Esophagus muscularis mucosa (tissue), 4 donors: ENCODE results near the gene SKIC8. TPM values are rescaled to one million over a fixed set of nuclear protein-coding genes. Genes with fewer than 3 reads are reported as not detected.

ENCODE experiments used
- DNase-seq: peaks from one replicate; pipeline ENCODE4 v3.0.0-alpha.2; 2017; ENCODE audit errors: extremely low spot score
- H3K27ac ChIP-seq, 4 donors: fragments of 200-600 bp; sonication (generic); replicated peaks in 1 of 4; 1 replicate in 3 of 4; 2 replicates in 1 of 4; pipeline ENCODE4 v1.5.1; 2016 to 2019; ENCODE audit warnings: mild to moderate bottlenecking in 1 of 4
- H3K27me3 ChIP-seq, 4 donors: fragments of 200-600 bp; sonication (generic); one replicate each; pipeline versions ENCODE4 v1.5.1 to v1.6.0; 2016 to 2019
- H3K36me3 ChIP-seq, 4 donors: fragments of 200-600 bp; sonication (generic); one replicate each; pipeline ENCODE4 v1.5.1; 2016 to 2019
- H3K4me1 ChIP-seq, 4 donors: fragments of 200-600 bp; sonication (generic); one replicate each; pipeline ENCODE4 v1.5.1; 2016 to 2019
- H3K4me3 ChIP-seq, 4 donors: fragments of 200-600 bp; sonication (generic); 1 replicate in 2 of 4; 2 replicates in 2 of 4; pipeline ENCODE4 v1.5.1; 2016 to 2019; ENCODE audit warnings: mild to moderate bottlenecking in 4 of 4, moderate library complexity in 1 of 4
- H3K9me3 ChIP-seq, 4 donors: fragments of 200-600 bp; sonication (generic); 1 replicate in 3 of 4; 2 replicates in 1 of 4; pipeline ENCODE4 v1.5.1; 2016 to 2019
- EP300 ChIP-seq: sonication (generic); formaldehyde crosslinking; IDR thresholded peaks from one replicate; pipeline ENCODE4 v1.6.1; 2017; ENCODE audit warnings: antibody characterized with exemption
- POLR2A ChIP-seq: fragments of 450-650 bp; IDR thresholded peaks from one replicate; pipeline ENCODE4 v1.6.1; 2017; ENCODE audit warnings: antibody characterized with exemption, moderate library complexity, mild to moderate bottlenecking, low read depth
- POLR2AphosphoS5 ChIP-seq, 2 donors: sonication (generic); formaldehyde crosslinking; IDR thresholded peaks; one replicate each; pipeline ENCODE4 v1.6.1; 2017; ENCODE audit warnings: antibody characterized with exemption in 2 of 2
- WGBS: methylation state at CpG from one replicate; pipeline ENCODE4 v1.1.5; 2018; 5-methylcytosine and 5-hydroxymethylcytosine counted together
- intact Hi-C: fragments of 100-400 bp; cut with DNase I; formaldehyde crosslinking; loops from one replicate; pipeline ENCODE4 v1.15.1; 2023
- total RNA-seq, 4 donors: library from RNA; depleted of rRNA; stranded (reverse); fragments of >200 nt; gene quantifications; one replicate each; pipeline versions ENCODE4 v1.1.0 to v1.2.1, GENCODE V29; 2016
- TF ChIP-seq, protein P1 (sequence below), 3 experiments: fragments of 200-600 bp in 2 of 3; fragments of 450-650 bp in 1 of 3; sonication (generic) in 2 of 3; IDR thresholded peaks; one replicate each; pipeline ENCODE4 v1.5.1; 2017 to 2019; ENCODE audit warnings: antibody characterized with exemption in 3 of 3, mild to moderate bottlenecking in 2 of 3, moderate library complexity in 1 of 3

SKIC8 gene
- total RNA-seq, 4 donors from 2014 or later = 34.7 to 52.7 (median 42.7) TPM

DNA sequence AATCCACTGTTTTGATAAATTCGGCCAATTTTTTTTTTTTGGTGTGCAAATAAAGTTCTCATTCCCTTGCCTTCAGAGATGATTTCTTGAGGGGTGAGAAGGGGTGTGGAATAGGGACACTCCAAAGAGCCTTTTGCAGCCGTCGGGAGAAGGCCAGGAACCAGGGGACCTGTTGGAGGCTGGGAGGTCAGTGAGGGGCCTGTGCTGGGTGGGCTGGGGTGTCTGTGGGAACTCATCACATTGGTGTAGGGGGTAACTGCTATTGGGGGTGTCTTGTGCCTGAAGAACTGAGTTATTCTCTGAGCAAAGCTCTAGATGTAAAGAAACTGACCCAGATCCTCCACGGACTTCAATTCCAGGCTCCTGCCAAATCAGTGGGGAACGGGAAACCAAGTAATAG, 13.5 kb upstream of the SKIC8 start:
- Histone ChIP-seq H3K9me3 (no peaks in the 10 kb centered on the region), H3K4me1 (no peaks in the 10 kb centered on the region), H3K27me3 (peaks cover 0 to 34% (median 0%) of the 10 kb centered on the region in 4 donors), H3K4me3 (no peak overlapping the region), H3K27ac (no peak overlapping the region), H3K36me3 (no peaks in the 10 kb centered on the region)
- no peak for DNase-seq
- intact Hi-C loops = no loop called here
- 78% methylated on average over 5 of the region's 5 CpGs for WGBS
- TF ChIP-seq EP300 (no peak), POLR2AphosphoS5 (IDR thresholded peaks at IDR 0.05) (no peak), POLR2A (no peak)
- TF ChIP-seq, protein P1, sequence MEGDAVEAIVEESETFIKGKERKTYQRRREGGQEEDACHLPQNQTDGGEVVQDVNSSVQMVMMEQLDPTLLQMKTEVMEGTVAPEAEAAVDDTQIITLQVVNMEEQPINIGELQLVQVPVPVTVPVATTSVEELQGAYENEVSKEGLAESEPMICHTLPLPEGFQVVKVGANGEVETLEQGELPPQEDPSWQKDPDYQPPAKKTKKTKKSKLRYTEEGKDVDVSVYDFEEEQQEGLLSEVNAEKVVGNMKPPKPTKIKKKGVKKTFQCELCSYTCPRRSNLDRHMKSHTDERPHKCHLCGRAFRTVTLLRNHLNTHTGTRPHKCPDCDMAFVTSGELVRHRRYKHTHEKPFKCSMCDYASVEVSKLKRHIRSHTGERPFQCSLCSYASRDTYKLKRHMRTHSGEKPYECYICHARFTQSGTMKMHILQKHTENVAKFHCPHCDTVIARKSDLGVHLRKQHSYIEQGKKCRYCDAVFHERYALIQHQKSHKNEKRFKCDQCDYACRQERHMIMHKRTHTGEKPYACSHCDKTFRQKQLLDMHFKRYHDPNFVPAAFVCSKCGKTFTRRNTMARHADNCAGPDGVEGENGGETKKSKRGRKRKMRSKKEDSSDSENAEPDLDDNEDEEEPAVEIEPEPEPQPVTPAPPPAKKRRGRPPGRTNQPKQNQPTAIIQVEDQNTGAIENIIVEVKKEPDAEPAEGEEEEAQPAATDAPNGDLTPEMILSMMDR (IDR thresholded peaks at IDR 0.05) = no peak

DNA sequence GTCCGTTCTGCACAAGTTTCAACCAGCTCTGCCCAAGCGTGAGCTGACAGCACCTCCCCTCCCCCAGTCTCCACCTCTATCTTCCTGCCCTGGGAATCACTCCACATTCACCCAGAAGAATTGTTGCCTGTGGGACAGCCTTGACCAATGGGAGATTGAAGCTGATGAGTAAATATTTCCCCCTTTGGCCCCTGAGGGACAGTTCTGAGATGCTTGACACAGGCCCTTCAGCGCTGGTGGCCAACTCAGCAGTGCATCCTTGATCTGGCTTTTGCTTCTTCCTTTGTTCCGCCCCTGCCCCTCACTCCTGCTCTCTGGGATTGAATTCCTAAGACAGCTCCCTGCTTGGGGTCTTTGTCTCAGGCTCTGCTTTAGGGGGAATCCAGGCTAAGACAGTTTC, 13.1 kb upstream of the SKIC8 start:
- TF ChIP-seq EP300 (no peak), POLR2A (no peak), POLR2AphosphoS5 (IDR thresholded peaks at IDR 0.05) (no peak)
- TF ChIP-seq, protein P1 (IDR thresholded peaks at IDR 0.05) = no peak
- intact Hi-C loops = no loop called here
- H3K27ac ChIP-seq = no peak overlapping the region
- H3K27me3 ChIP-seq = peaks cover 0 to 36% (median 0%) of the 10 kb centered on the region in 4 donors
- DNase-seq = no peak
- 84% methylated on average over 4 of the region's 4 CpGs for WGBS
- no peaks in the 10 kb centered on the region for H3K9me3 ChIP-seq
- H3K4me3 ChIP-seq = no peak overlapping the region
- H3K4me1 ChIP-seq = no peaks in the 10 kb centered on the region
- H3K36me3 ChIP-seq = no peaks in the 10 kb centered on the region

DNA sequence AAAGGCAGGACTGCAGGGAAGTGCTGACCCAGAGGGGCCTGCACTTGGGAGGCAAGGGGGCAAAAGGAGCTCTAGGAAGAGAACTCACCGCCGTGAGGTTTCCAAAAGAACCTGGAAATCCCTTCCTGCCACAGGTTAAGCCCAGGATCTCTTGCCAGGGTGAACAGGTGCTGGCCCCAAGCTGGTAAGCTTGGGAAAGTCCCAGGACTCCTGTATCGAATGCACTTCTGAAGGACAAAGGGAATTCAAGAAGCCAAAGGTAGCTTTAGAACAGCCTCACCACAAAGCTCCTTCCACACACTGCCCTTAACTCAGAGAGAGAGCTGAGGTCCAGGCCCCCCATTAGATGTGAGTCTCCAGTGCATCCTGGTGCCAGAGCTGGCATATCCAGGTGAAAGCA, 11.9 kb upstream of the SKIC8 start:
- H3K36me3 ChIP-seq = no peaks in the 10 kb centered on the region
- WGBS = 79% methylated on average over 3 of the region's 3 CpGs

DNA sequence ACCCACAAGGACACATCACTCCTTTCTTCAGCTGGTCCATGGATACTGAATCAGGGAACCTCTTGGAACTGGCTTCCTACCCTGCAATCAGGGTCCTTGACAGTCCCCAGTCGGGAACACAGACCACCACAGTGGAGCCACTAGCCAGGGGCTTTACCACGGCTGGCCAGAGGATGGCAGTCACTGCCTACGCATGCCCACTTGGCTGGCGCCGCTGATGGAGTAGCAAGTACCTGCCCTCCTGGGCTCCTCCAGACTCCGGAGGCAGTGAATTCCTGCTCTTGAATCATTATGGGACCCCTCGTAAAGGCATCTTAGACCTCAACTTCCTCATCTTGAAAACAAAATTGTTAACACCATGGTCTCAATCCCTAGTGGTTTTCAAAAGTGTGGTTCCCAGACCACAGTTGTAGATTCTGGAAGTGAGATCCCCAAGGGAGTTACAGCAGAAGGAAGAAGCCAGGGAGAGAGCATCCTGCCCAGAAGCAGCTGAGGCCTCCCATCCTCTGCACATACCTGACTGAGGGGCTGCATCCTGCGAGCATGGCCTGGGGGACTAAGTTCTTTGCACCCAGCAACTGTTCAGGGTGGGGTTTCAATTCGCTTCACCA, 9.1 kb upstream of the SKIC8 start:
- H3K4me3 ChIP-seq = no peak overlapping the region
- intact Hi-C loops = loop anchor here (2.0 kb wide), 1 partner anchor 114 kb away; no protein-coding TSS in a partner anchor
- DNase-seq = no peak
- no peak for TF ChIP-seq POLR2A
- TF ChIP-seq, protein P1 (IDR thresholded peaks at IDR 0.05) = peak; percentile 53 to 62 (median 56)
- H3K36me3 ChIP-seq = no peaks in the 10 kb centered on the region
- WGBS = 42% methylated on average over 4 of the region's 9 CpGs
- peaks cover 0 to 63% (median 7%) of the 10 kb centered on the region in 4 donors for H3K27me3 ChIP-seq
- H3K4me1 ChIP-seq = no peaks in the 10 kb centered on the region
- H3K9me3 ChIP-seq = no peaks in the 10 kb centered on the region
- no peak overlapping the region for H3K27ac ChIP-seq

More for the DNA sequence above, 11.9 kb upstream of the SKIC8 start:
- intact Hi-C loops = no loop called here
- H3K27me3 ChIP-seq = peaks cover 0 to 48% (median 0%) of the 10 kb centered on the region in 4 donors
- TF ChIP-seq EP300 (no peak), POLR2AphosphoS5 (IDR thresholded peaks at IDR 0.05) (no peak), POLR2A (no peak)
- TF ChIP-seq, protein P1 (IDR thresholded peaks at IDR 0.05) = no peak
- H3K9me3 ChIP-seq = no peaks in the 10 kb centered on the region
- no peak overlapping the region for H3K27ac ChIP-seq
- H3K4me1 ChIP-seq = no peaks in the 10 kb centered on the region
- no peak overlapping the region for H3K4me3 ChIP-seq
- DNase-seq = no peak

DNA sequence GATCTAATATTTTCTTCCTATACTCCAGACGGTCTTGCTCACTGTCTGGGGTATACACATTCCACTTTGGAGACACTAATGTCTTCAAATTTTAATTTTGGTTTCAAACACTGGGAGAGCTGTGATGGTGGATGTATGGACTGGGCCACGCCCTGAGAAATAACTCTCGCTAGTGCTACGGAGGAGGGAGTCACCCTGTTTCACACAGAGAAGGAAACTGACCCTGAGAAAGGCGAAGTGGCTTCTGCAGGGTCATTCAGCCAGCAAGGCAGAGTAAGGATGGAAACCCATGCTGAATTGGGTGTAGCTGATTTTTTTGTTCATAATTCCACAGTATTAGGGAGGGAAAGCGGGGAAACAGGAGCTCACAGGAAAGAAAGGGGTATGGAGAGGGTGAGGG, 8.6 kb upstream of the SKIC8 start:
- Histone ChIP-seq H3K27me3 (peaks cover 0 to 66% (median 7%) of the 10 kb centered on the region in 4 donors), H3K4me1 (no peaks in the 10 kb centered on the region), H3K36me3 (no peaks in the 10 kb centered on the region), H3K9me3 (no peaks in the 10 kb centered on the region), H3K27ac (no peak overlapping the region), H3K4me3 (no peak overlapping the region)
- no peak for DNase-seq
- intact Hi-C loops = loop anchor here (2.0 kb wide), 1 partner anchor 115 kb away; no protein-coding TSS in a partner anchor
- 56% methylated on average over 6 of the region's 6 CpGs for WGBS
- no peak for TF ChIP-seq EP300
- no peak for TF ChIP-seq POLR2A
- no peak for TF ChIP-seq POLR2AphosphoS5 (IDR thresholded peaks at IDR 0.05)
- TF ChIP-seq, protein P1 (IDR thresholded peaks at IDR 0.05) = no peak
